WTC11 (cell line): ENCODE results near the gene ITM2C. TPM values are rescaled to one million over a fixed set of nuclear protein-coding genes. Genes with fewer than 3 reads are reported as not detected.

Experiments
- ATAC-seq: fragments of 200-7000 bp; cut with Tn5 transposase; 2 replicates; pipeline ENCODE4 v1.10.0; 2021; ENCODE audit warnings: mild to moderate bottlenecking, moderate library complexity
- CTCF ChIA-PET: fragments of 300-600 bp; sonication (Branson Sonifier 250); formaldehyde crosslinking; loops from one replicate; lab custom pipeline; 2021; ENCODE audit warnings: antibody characterized with exemption; lab: Charles Lee
- POLR2A ChIA-PET: fragments of 350-600 bp; sonication (Branson Sonifier 250); formaldehyde crosslinking; loops from one replicate; lab custom pipeline; 2021; ENCODE audit warnings: antibody characterized with exemption; lab: Charles Lee
- DNase-seq: peaks from one replicate; pipeline ENCODE4 v3.0.0; 2021; ENCODE audit warnings: low spot score
- H3K27ac Mint-ChIP-seq: 2 replicates; pipeline ENCODE4 v1.8.0; 2021; ENCODE audit warnings: mixed read lengths
- H3K27me3 Mint-ChIP-seq: 2 replicates; pipeline ENCODE4 v1.8.0; 2021; ENCODE audit warnings: low read depth, mild to moderate bottlenecking, moderate library complexity, mixed read lengths
- H3K36me3 Mint-ChIP-seq: 2 replicates; pipeline ENCODE4 v1.8.0; 2021; ENCODE audit warnings: mixed read lengths
- H3K4me1 Mint-ChIP-seq: 2 replicates; pipeline ENCODE4 v1.8.0; 2022; ENCODE audit warnings: mixed read lengths
- H3K4me3 Mint-ChIP-seq: 2 replicates; pipeline ENCODE4 v1.8.0; 2021; ENCODE audit warnings: mild to moderate bottlenecking, moderate library complexity, mixed read lengths
- H3K9me3 Mint-ChIP-seq: 2 replicates; pipeline ENCODE4 v1.8.0; 2021; ENCODE audit warnings: mixed read lengths
- ATF1 ChIP-seq: sonication (generic); formaldehyde crosslinking; IDR thresholded peaks from 2 replicates; pipeline ENCODE4 v1.8.1; 2023; ENCODE audit warnings: mild to moderate bottlenecking, moderate library complexity, missing genetic modification reagents
- E2F1 ChIP-seq: sonication (generic); formaldehyde crosslinking; IDR thresholded peaks from 2 replicates; pipeline ENCODE4 v1.8.0; 2022; ENCODE audit warnings: mild to moderate bottlenecking, missing genetic modification reagents
- FOXK1 ChIP-seq: sonication (generic); formaldehyde crosslinking; IDR thresholded peaks from 2 replicates; pipeline ENCODE4 v1.8.0; 2022; ENCODE audit warnings: mild to moderate bottlenecking, moderate library complexity, missing genetic modification reagents
- FOXP1 ChIP-seq: sonication (generic); formaldehyde crosslinking; IDR thresholded peaks from 2 replicates; pipeline ENCODE4 v1.8.0; 2022; ENCODE audit warnings: missing genetic modification reagents, mild to moderate bottlenecking, moderate library complexity, borderline replicate concordance
- JAZF1 ChIP-seq: fragments of 250-450 bp; sonication (Bioruptor Pico); IDR thresholded peaks from 2 replicates; pipeline ENCODE4 v1.9.0; 2021; ENCODE audit warnings: moderate library complexity, mild to moderate bottlenecking, inconsistent platforms
- KAT7 ChIP-seq: sonication (generic); formaldehyde crosslinking; IDR thresholded peaks from 2 replicates; pipeline ENCODE4 v1.8.1; 2023; ENCODE audit warnings: missing genetic modification reagents, mild to moderate bottlenecking, borderline replicate concordance
- NFATC4 ChIP-seq: fragments of 250-450 bp; sonication (Bioruptor Pico); IDR thresholded peaks from 2 replicates; pipeline ENCODE4 v1.9.0; 2021; ENCODE audit warnings: mild to moderate bottlenecking
- NR1H2 ChIP-seq: sonication (generic); formaldehyde crosslinking; IDR thresholded peaks from 2 replicates; pipeline ENCODE4 v1.9.0; 2021; ENCODE audit warnings: mild to moderate bottlenecking, moderate library complexity, missing genetic modification reagents
- NR2C2 ChIP-seq: sonication (generic); formaldehyde crosslinking; IDR thresholded peaks from 2 replicates; pipeline ENCODE4 v1.8.0; 2022; ENCODE audit warnings: mild to moderate bottlenecking, missing genetic modification reagents
- NR3C1 ChIP-seq: sonication (generic); formaldehyde crosslinking; conservative IDR thresholded peaks from 2 replicates; pipeline ENCODE4 v1.8.1; 2023; ENCODE audit warnings: low read depth, mild to moderate bottlenecking, missing genetic modification reagents
- PRRX2 ChIP-seq: fragments of 250-450 bp; sonication (Bioruptor Pico); IDR thresholded peaks from 2 replicates; pipeline ENCODE4 v1.8.0; 2021; ENCODE audit warnings: mild to moderate bottlenecking
- RORB ChIP-seq: fragments of 250-450 bp; sonication (Bioruptor Pico); IDR thresholded peaks from 2 replicates; pipeline ENCODE4 v1.9.0; 2021; ENCODE audit warnings: mild to moderate bottlenecking
- SMAD4 ChIP-seq: sonication (generic); formaldehyde crosslinking; IDR thresholded peaks from 2 replicates; pipeline ENCODE4 v1.8.0; 2022; ENCODE audit warnings: mild to moderate bottlenecking, missing genetic modification reagents
- SP1 ChIP-seq: sonication (generic); formaldehyde crosslinking; conservative IDR thresholded peaks from 2 replicates; pipeline ENCODE4 v1.8.1; 2022; ENCODE audit warnings: missing genetic modification reagents
- STAT6 ChIP-seq: sonication (generic); formaldehyde crosslinking; conservative IDR thresholded peaks from 2 replicates; pipeline ENCODE4 v1.8.1; 2023; ENCODE audit warnings: mild to moderate bottlenecking, low read depth, missing genetic modification reagents, moderate library complexity
- TEAD4 ChIP-seq: sonication (generic); formaldehyde crosslinking; IDR thresholded peaks from 2 replicates; pipeline ENCODE4 v1.8.0; 2022; ENCODE audit warnings: mild to moderate bottlenecking, missing genetic modification reagents
- TP53 ChIP-seq: sonication (generic); formaldehyde crosslinking; IDR thresholded peaks from 2 replicates; pipeline ENCODE4 v1.8.1; 2023; ENCODE audit warnings: mild to moderate bottlenecking, missing genetic modification reagents
- ZMAT4 ChIP-seq: fragments of 250-450 bp; sonication (Bioruptor Pico); IDR thresholded peaks from 2 replicates; pipeline ENCODE4 v1.9.0; 2021; ENCODE audit warnings: mild to moderate bottlenecking
- ZNF121 ChIP-seq: sonication (generic); formaldehyde crosslinking; IDR thresholded peaks from 2 replicates; pipeline ENCODE4 v1.8.0; 2023; ENCODE audit warnings: missing genetic modification reagents
- ZNF281 ChIP-seq: sonication (generic); formaldehyde crosslinking; IDR thresholded peaks from 2 replicates; pipeline ENCODE4 v1.8.0; 2023; ENCODE audit warnings: mild to moderate bottlenecking, missing genetic modification reagents
- ZNF317 ChIP-seq: sonication (generic); formaldehyde crosslinking; IDR thresholded peaks from 2 replicates; pipeline ENCODE4 v1.8.1; 2023; ENCODE audit warnings: low read depth, mild to moderate bottlenecking, moderate library complexity, missing genetic modification reagents, borderline replicate concordance
- ZSCAN18 ChIP-seq: fragments of 250-450 bp; sonication (Bioruptor Pico); IDR thresholded peaks from 2 replicates; pipeline ENCODE4 v2.1.2; 2022; ENCODE audit warnings: mild to moderate bottlenecking, moderate library complexity
- total RNA-seq: library from RNA; stranded (reverse); gene quantifications from 3 replicates; pipeline ENCODE4 v1.2.3, GENCODE V29; 2021

ITM2C gene
- total RNA-seq, 1 experiment from 2014 or later = 316 TPM

- ATAC-seq (no peak), DNase-seq (no peak)
- no peaks in the 10 kb centered on the region; the same call in 1 of the 2 replicates for H3K27me3 Mint-ChIP-seq
- peak overlapping the region; percentile 98 for H3K27ac Mint-ChIP-seq
- ChIA-PET CTCF (interaction anchor here (1.1 to 4.3 kb wide), 7 partner anchors 9 to 184 kb away, joined by 3 to 40 read pairs (median 14); partner anchors contain the start of gene GPR55), POLR2A (interaction anchor here (0.7 to 1.2 kb wide), 3 partner anchors 184 to 788 kb away, joined by 3 read pairs; no protein-coding TSS in a partner anchor)
- H3K9me3 Mint-ChIP-seq = no peaks in the 10 kb centered on the region
- TF ChIP-seq TP53 (CRISPR knock-in tag) (no peak), TEAD4 (CRISPR knock-in tag) (no peak), ZSCAN18 (CRISPR knock-in tag) (no peak), KAT7 (CRISPR knock-in tag) (no peak), ZNF281 (CRISPR knock-in tag) (no peak), ZMAT4 (CRISPR knock-in tag) (no peak), ZNF121 (CRISPR knock-in tag) (no peak), FOXP1 (CRISPR knock-in tag) (0 out of 2 replicates have a peak, but pooled peaks have one; percentile 53), ATF1 (CRISPR knock-in tag) (no peak), E2F1 (CRISPR knock-in tag) (0 out of 2 replicates have a peak, but pooled peaks have one; percentile 5), ZNF317 (CRISPR knock-in tag) (no peak), SP1 (CRISPR knock-in tag) (no peak), RORB (no peak), NR3C1 (no peak), SMAD4 (CRISPR knock-in tag) (no peak)
- H3K4me1 Mint-ChIP-seq = peaks cover 66% of the 10 kb centered on the region
- peaks cover 1% of the 10 kb centered on the region for H3K36me3 Mint-ChIP-seq
- H3K4me3 Mint-ChIP-seq = peak overlapping the region; percentile 63
These were observed 4.5 kb downstream of the ITM2C start for GRCh38 chr2:230868947-230869913.

GRCh38 chr2:230869914-230870543 is 5.3 kb downstream of the ITM2C start:
- POLR2A ChIA-PET = no interaction called here
- H3K27ac Mint-ChIP-seq = peak overlapping the region; percentile 96
- CTCF ChIA-PET = interaction anchor here (0.7 to 4.3 kb wide), 9 partner anchors 8 to 183 kb away, joined by 3 to 40 read pairs (median 9); partner anchors contain the start of gene GPR55
- H3K27me3 Mint-ChIP-seq = no peaks in the 10 kb centered on the region
- no peaks in the 10 kb centered on the region for H3K9me3 Mint-ChIP-seq
- H3K4me3 Mint-ChIP-seq = peak overlapping the region; percentile 63
- TF ChIP-seq PRRX2 (CRISPR knock-in tag) = no peak
- no peak for TF ChIP-seq NR2C2
- no peak for TF ChIP-seq NFATC4 (CRISPR knock-in tag)
- TF ChIP-seq STAT6 (CRISPR knock-in tag) = no peak
- TF ChIP-seq NR1H2 (CRISPR knock-in tag) = no peak
- no peak for TF ChIP-seq SMAD4 (CRISPR knock-in tag)
- no peak for TF ChIP-seq FOXK1 (CRISPR knock-in tag)
- no peak for TF ChIP-seq JAZF1 (CRISPR knock-in tag)
- no peak for TF ChIP-seq ZNF121 (CRISPR knock-in tag)
- TF ChIP-seq NR3C1 = no peak
- H3K4me1 Mint-ChIP-seq = peaks cover 63% of the 10 kb centered on the region
- DNase-seq = no peak
- peaks cover 8% of the 10 kb centered on the region for H3K36me3 Mint-ChIP-seq
- no peak for ATAC-seq
